ENCODE results near the gene RCOR1.

Gene RCOR1

GRCh38 chr14:102770147-102771123 lies 178.0 kb downstream of the RCOR1 start:
- in situ Hi-C loops (cut with MboI; ENCODE audit: low sequenced_read_pairs): no loop called here

DNA sequence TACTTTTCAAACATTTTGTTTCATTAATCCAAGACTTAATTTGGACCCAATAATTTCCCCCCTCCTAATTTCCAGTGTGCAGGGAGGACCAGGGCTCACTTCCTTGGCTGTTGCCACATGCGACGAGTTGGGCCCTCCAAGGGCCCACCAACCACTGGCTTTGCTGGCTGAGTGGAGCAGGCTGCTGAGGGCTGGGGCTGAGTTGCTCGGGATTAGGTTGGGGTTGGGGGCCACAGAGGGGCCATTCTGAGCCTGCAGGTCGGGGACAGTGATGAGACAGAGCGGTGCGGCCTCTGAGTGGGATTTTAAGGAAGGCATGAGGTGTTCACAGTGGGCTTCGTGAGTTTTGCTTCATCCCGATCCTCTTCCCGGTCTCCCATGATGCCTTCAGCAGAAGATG lies 178.7 kb downstream of the RCOR1 start:
- in situ Hi-C loops (cut with MboI; ENCODE audit: low sequenced_read_pairs): no loop called here

DNA sequence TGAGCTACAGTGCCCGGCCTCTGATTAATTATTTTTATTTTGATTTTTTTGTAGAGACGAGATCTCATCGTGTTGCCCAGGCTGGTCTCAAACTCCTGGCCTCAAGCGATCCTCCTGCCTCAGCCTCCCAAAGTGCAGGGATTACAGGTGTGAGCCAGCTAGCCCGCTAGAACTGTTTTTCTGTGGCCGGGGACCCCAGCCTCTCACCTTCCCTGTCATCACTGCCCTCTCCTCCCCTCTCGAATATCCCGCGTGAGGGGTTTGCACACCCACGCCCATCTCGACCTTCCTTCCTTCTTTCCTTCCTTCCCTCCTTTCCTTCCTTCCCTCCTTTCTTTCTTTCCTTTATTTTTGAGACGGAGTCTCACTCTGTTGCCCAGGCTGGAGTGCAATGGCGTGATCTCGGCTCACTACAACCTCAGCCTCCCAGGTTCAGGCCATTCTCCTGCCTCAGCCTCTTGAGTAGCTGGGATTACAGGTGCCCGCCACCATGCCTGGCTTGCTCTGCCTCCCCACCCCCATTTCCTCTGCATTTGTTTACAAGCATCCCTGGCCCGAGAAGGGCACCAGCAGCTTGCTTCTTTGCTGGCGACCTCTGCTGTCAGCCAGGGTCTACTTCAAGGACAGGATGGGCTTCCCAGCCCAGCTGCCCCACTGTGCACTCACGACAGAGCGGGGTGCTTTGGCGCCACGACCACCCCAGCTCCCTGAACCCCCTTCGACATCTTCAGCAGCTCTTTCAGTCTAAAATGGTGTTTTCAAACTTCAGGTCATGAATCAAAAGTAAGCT lies 180.5 kb downstream of the RCOR1 start:
- in situ Hi-C loops (cut with MboI; ENCODE audit: low sequenced_read_pairs): no loop called here

DNA sequence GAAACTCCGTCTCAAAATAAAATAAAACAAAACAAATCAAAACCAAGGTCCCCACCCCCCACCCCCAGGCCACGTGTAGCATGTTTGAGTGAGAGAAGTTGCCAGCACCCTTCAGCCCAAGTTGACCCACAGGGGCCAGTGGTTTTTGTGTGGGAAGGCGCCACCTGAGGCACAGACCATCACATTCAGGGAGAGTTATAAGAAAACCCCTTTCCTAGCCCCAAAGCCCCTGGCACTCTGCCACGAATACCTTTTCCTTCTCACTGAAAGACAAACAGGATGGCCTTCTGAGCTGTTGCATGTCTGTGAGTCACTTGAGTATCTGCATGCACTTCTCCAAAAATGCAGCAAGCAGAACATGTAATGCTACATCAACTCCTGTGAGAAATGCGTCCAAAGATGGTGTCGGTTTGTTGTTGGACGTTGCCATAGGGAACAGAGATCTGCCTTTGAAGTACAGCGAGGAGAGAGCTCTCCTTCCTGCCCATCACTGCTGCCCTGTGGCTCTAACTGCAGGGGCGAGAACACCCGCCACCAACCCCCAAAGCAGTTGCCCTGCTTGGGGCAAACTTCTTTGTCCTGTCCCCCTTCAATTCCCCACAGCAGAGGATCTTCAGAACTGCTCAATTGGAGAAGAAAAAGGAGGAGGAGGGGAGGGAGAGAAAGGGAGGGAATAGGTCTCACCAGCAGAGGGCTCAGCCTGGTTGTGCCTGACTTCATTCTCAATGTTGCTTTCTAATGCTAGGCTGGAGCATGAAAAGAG lies 182.1 kb downstream of the RCOR1 start:
- in situ Hi-C loops (cut with MboI; ENCODE audit: low sequenced_read_pairs): no loop called here

DNA sequence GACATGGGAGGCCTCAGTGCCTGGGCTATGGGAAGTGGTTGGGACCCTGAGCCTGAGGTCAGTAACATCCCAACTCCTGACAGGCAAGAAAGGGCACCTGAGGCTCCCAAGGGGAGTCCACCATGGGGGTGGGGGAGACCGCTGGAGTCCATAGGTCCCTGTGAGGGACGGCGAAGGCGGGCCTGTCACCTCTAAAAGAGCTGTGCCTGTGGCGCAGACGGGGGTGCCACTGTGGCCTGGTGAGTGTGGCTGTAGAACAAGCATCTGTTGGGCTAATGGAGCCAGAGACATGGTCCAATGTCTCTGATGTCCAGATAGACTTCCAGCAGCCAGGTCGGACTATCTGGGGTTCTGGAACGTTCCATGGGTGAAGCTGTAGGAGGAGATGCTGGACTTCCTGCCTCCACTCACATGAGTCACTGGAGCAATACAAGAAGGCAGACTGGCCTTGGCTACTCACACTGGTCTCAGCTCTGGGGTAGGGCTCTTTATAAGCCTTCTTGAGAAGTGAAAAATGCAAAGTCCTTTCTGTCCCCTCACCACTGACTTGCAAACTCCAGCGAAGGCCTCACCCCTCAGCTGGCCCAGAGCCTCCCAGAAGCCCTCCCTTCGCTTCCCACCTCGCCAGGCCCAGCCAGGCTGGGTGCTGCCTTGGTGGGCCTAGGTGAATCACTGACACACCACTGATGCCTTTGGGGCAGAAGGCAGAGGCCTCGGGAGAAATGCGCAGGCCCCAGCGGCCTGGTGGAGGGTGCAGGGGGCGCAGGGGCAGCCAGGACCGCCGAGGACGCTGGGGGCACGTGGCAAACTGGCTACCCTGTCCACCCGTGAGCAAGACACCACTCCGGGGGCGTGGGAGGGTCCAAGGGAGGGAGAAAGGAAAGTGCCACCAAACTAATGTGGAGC lies 183.7 kb downstream of the RCOR1 start:
- in situ Hi-C loops (cut with MboI; ENCODE audit: low sequenced_read_pairs): no loop called here

GRCh38 chr14:102776761-102777710 lies 184.6 kb downstream of the RCOR1 start, which contains the start of gene TRAF3:
Gene TRAF3, plus strand, starts transcription at chr14:102777449. Its CDS starts 92,753 bp downstream, at chr14:102870202.
- in situ Hi-C loops (cut with MboI; ENCODE audit: low sequenced_read_pairs): no loop called here

DNA sequence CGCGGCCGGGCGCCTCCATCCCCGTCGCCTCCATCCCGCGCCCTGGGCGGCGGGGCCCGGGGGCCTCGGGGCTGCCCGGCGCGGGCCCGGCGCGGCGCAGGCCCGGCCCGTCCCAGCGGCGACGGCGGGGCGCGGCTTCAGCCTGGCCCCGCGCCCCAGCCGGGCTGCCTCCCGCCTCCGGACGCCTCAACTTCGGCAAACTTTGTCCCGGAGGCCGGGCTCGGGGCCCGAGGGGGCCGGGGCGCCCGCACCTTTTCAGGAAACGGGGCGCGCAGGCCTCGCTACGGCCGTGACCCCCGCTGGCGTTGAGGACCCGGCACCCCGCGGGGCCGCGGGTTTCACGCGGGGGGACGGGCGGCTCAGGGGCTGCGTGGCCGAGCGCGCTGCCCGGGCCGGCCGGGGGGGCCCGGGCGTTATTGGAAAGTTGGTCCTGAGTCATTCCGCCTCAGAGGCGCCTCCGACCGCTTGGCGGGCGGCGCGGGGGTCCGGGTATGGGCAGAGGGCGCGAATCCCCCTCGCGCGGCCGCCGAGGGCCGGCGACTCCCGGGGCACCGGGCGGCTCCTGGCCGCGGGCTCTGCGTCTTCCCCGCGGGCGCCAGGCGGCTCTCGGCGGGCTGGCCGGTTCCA lies 185.4 kb downstream of the RCOR1 start:
- in situ Hi-C loops (cut with MboI; ENCODE audit: low sequenced_read_pairs): no loop called here

DNA sequence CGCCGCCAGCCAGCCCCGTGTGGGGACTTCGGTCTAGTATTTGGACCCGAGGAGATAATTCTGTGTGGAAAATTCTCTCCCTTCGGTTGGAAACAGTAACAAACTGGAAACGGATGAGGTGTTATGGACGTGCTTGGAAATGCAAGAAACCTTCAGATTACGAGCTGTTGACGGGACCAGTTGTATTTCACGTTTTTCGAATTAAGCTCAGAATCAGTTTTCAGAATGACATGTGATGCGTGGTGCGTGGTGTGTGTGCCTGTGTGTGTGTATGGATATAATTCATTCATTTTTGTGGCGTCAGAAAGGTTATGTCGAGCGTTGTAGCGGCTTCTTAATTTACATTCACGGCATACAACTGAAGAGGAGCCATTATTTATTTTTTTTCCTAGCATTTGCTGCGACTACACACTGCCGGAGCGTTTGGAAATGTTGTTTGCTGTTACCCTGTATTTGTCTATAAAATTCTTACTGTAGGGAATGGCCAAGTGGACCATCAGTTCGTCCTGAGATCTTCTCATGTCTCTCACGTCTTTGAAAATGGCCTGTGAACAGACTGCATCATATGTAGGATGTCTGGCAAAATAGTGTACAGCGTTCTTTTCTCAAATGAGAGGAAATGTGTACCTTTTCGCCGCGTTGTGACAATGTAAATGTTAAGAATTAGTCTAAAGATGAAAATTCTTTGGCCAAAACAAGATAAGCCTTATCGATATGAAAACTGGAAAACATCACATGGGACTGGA lies 186.1 kb downstream of the RCOR1 start:
- in situ Hi-C loops (cut with MboI; ENCODE audit: low sequenced_read_pairs): no loop called here

- in situ Hi-C loops (cut with MboI; ENCODE audit: low sequenced_read_pairs): no loop called here
Observed at GRCh38 chr14:102779084-102779462, 186.6 kb downstream of the RCOR1 start.

DNA sequence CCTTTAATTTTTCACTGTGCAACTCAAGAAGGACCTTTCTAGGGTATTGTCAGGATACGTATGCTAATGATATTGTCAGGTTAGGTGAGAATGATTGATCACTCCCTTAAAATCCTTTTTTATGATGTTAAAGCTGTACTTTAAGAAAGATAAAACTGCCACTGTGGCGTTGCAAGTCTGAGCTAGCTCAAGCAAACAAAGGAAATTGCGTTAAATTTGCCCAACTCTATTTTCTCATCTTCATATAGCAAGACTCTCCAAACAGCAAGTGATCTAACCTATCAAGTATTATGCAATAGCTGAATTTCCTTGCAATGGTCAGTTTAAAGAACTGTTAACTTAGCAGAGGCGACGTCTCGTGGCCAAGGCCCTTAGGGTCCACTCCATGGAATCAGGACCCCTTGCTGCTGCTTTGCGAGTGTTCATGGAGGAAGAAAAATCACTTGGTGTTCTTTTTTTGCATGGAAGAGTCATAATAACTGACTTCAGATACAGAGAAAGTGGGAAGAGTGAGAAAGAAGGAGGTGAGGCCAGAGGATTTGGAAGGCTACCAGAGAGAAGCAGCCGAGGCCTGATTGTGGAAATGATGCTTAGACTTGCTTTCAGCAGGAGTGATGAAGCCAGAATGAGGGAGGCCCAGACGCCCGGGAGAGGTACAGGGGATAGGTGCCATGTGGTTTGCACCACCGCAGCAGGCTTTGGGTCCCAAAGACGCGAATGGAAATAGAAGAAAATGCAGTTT lies 187.3 kb downstream of the RCOR1 start:
- in situ Hi-C loops (cut with MboI; ENCODE audit: low sequenced_read_pairs): no loop called here

Measured in HL-60/S4 (cell line).